ENCODE data around the gene LMX1B. TPM values are rescaled to one million over a fixed set of nuclear protein-coding genes. Genes with fewer than 3 reads are reported as not detected.

Gene LMX1B
- total RNA-seq, 2 donors from 2014 or later, result 0.81 to 1.8 TPM

- DNase-seq (no peak), ATAC-seq (no peak)
- intact Hi-C loops (cut with DNase I), result no loop called here
Observed at GRCh38 chr9:126615791-126616447, 2.2 kb downstream of the LMX1B start.

- DNase-seq, result no peak
- no peak for ATAC-seq
- intact Hi-C loops (cut with DNase I), result no loop called here
Observed at GRCh38 chr9:126616521-126616976, 2.8 kb downstream of the LMX1B start.

GRCh38 chr9:126617003-126617822 is 3.5 kb downstream of the LMX1B start:
- intact Hi-C loops (cut with DNase I), result no loop called here

GRCh38 chr9:126617823-126618165 is 4.1 kb downstream of the LMX1B start:
- DNase-seq (no peak), ATAC-seq (no peak)
- intact Hi-C loops (cut with DNase I), result no loop called here

More at GRCh38 chr9:126617003-126617822, 3.5 kb downstream of the LMX1B start:
- ATAC-seq, result no peak
- DNase-seq, result no peak

GRCh38 chr9:126618190-126618584 is 4.5 kb downstream of the LMX1B start:
- intact Hi-C loops (cut with DNase I), result no loop called here
- ATAC-seq (no peak), DNase-seq (no peak)

- intact Hi-C loops (cut with DNase I), result no loop called here
- no peak for ATAC-seq
- no peak for DNase-seq
Observed at GRCh38 chr9:126618585-126619360, 5.0 kb downstream of the LMX1B start.

GRCh38 chr9:126619361-126620135 is 5.8 kb downstream of the LMX1B start:
- DNase-seq, result no peak
- no peak for ATAC-seq
- intact Hi-C loops (cut with DNase I), result no loop called here

GRCh38 chr9:126620478-126620877 is 6.8 kb downstream of the LMX1B start:
- intact Hi-C loops (cut with DNase I), result no loop called here

GRCh38 chr9:126621061-126621918 is 7.6 kb downstream of the LMX1B start:
- ATAC-seq (no peak), DNase-seq (no peak)
- intact Hi-C loops (cut with DNase I), result no loop called here

More at GRCh38 chr9:126620478-126620877, 6.8 kb downstream of the LMX1B start:
- DNase-seq (no peak), ATAC-seq (no peak)

- DNase-seq (no peak), ATAC-seq (no peak)
- intact Hi-C loops (cut with DNase I), result no loop called here
Observed at GRCh38 chr9:126621919-126622735, 8.4 kb downstream of the LMX1B start.

GRCh38 chr9:126623314-126623666 is 9.6 kb downstream of the LMX1B start:
- no peak for ATAC-seq
- intact Hi-C loops (cut with DNase I), result no loop called here
- no peak for DNase-seq

GRCh38 chr9:126623667-126624478 is 10.1 kb downstream of the LMX1B start:
- no peak for ATAC-seq
- no peak for DNase-seq
- intact Hi-C loops (cut with DNase I), result no loop called here

GRCh38 chr9:126624479-126624826 is 10.7 kb downstream of the LMX1B start:
- intact Hi-C loops (cut with DNase I), result no loop called here
- ATAC-seq (no peak), DNase-seq (no peak)

- DNase-seq (no peak), ATAC-seq (no peak)
- intact Hi-C loops (cut with DNase I), result no loop called here
Observed at GRCh38 chr9:126624912-126625311, 11.2 kb downstream of the LMX1B start.

- DNase-seq (no peak), ATAC-seq (no peak)
- intact Hi-C loops (cut with DNase I), result no loop called here
Observed at GRCh38 chr9:126625329-126626126, 11.8 kb downstream of the LMX1B start.

All from left cardiac atrium (tissue), 4 donors.